Stimulated activated CD8-positive, alpha-beta memory T cell treated with anti-CD3 and anti-CD28 coated beads, Interleukin-12 subunit alpha, Interleukin-12 subunit beta, amount 100 ng/mL, for 24 hours (primary cell): ENCODE measurements around the gene PEAK1.
"Not testable (repeated sequence)": the region's sequence is repeated elsewhere in the genome, so short reads cannot be mapped to it uniquely, and the experiment has no call there.

Source experiments
- DNase-seq: peaks from one replicate; pipeline ENCODE4 v3.0.0-alpha.2; 2020; ENCODE audit errors: extremely low read depth

Gene PEAK1

GRCh38 chr15:77309392-77309791 is 110.5 kb downstream of the PEAK1 start:
- no peak for DNase-seq

- DNase-seq, result no peak
Observed at GRCh38 chr15:77305953-77306352, 114.0 kb downstream of the PEAK1 start.

- no peak for DNase-seq
Observed at GRCh38 chr15:77296773-77297337, 123.0 kb downstream of the PEAK1 start.

- no peak for DNase-seq
Observed at GRCh38 chr15:77295446-77295845, 124.5 kb downstream of the PEAK1 start.

- no peak for DNase-seq
Observed at GRCh38 chr15:77292969-77293558, 126.8 kb downstream of the PEAK1 start.

GRCh38 chr15:77291107-77291506 is 128.8 kb downstream of the PEAK1 start:
- no peak for DNase-seq

GRCh38 chr15:77287385-77287784 is 132.5 kb downstream of the PEAK1 start:
- DNase-seq, result no peak

- DNase-seq, result no peak
Observed at GRCh38 chr15:77285057-77285997, 134.6 kb downstream of the PEAK1 start.

GRCh38 chr15:77282333-77282732 is 137.6 kb downstream of the PEAK1 start:
- DNase-seq, result no peak

- DNase-seq, result no peak
Observed at GRCh38 chr15:77276943-77277342, 143.0 kb downstream of the PEAK1 start.

- no peak for DNase-seq
Observed at GRCh38 chr15:77276096-77276495, 143.8 kb downstream of the PEAK1 start.

GRCh38 chr15:77273136-77273535 is 146.8 kb downstream of the PEAK1 start:
- not testable (repeated sequence) for DNase-seq

- no peak for DNase-seq
Observed at GRCh38 chr15:77266708-77267386, 153.1 kb downstream of the PEAK1 start.

GRCh38 chr15:77255385-77255784 is 164.5 kb downstream of the PEAK1 start:
- no peak for DNase-seq

GRCh38 chr15:77251662-77252061 is 168.2 kb downstream of the PEAK1 start:
- DNase-seq, result no peak

GRCh38 chr15:77247116-77247515 is 172.8 kb downstream of the PEAK1 start:
- DNase-seq, result no peak

GRCh38 chr15:77243716-77244401 is 176.0 kb downstream of the PEAK1 start:
- DNase-seq, result no peak

- no peak for DNase-seq
Observed at GRCh38 chr15:77243135-77243534, 176.8 kb downstream of the PEAK1 start.

- no peak for DNase-seq
Observed at GRCh38 chr15:77239882-77240608, 179.9 kb downstream of the PEAK1 start.

- no peak for DNase-seq
Observed at GRCh38 chr15:77235566-77235965, 184.3 kb downstream of the PEAK1 start.

GRCh38 chr15:77228828-77229227 is 191.1 kb downstream of the PEAK1 start:
- no peak for DNase-seq
